Measurements from ENCODE around the gene ZMYND19.
"Not testable (repeated sequence)": the region's sequence is repeated elsewhere in the genome, so short reads cannot be mapped to it uniquely, and the experiment has no call there.

Gene ZMYND19

GRCh38 chr9:137588891-137589290, 1.4 kb downstream of the ZMYND19 start:
- DNase-seq (ENCODE audit: low read depth): no peak

GRCh38 chr9:137588311-137588710, 2.0 kb downstream of the ZMYND19 start:
- DNase-seq (ENCODE audit: low read depth): no peak

- no peak for DNase-seq (ENCODE audit: low read depth)
Observed at GRCh38 chr9:137586854-137587253, 3.5 kb downstream of the ZMYND19 start.

GRCh38 chr9:137583957-137584356, 6.4 kb downstream of the ZMYND19 start:
- DNase-seq (ENCODE audit: low read depth): no peak

- no peak for DNase-seq (ENCODE audit: low read depth)
Observed at GRCh38 chr9:137583347-137583746, 7.0 kb downstream of the ZMYND19 start.

- DNase-seq (ENCODE audit: low read depth): no peak
Observed at GRCh38 chr9:137582286-137582860, 7.9 kb downstream of the ZMYND19 start.

GRCh38 chr9:137581361-137582285, 8.7 kb downstream of the ZMYND19 start:
- DNase-seq (ENCODE audit: low read depth): no peak

GRCh38 chr9:137580954-137581322, 9.4 kb downstream of the ZMYND19 start:
- DNase-seq (ENCODE audit: low read depth): no peak

- DNase-seq (ENCODE audit: low read depth): no peak
Observed at GRCh38 chr9:137580209-137580953, 9.9 kb downstream of the ZMYND19 start.

- no peak for DNase-seq (ENCODE audit: low read depth)
Observed at GRCh38 chr9:137579259-137579604, 11.1 kb downstream of the ZMYND19 start.

- DNase-seq (ENCODE audit: low read depth): peak; percentile 53
Observed at GRCh38 chr9:137578518-137579258, 11.6 kb downstream of the ZMYND19 start, which contains the start of gene DPH7. Gene DPH7 (minus strand): TSS chr9:137578925. CDS start chr9:137578777, 148 bp downstream.

GRCh38 chr9:137575716-137576411, 14.4 kb downstream of the ZMYND19 start:
- no peak for DNase-seq (ENCODE audit: low read depth)

- no peak for DNase-seq (ENCODE audit: low read depth)
Observed at GRCh38 chr9:137575364-137575715, 15.0 kb downstream of the ZMYND19 start.

- DNase-seq (ENCODE audit: low read depth): no peak
Observed at GRCh38 chr9:137574192-137574591, 16.1 kb downstream of the ZMYND19 start.

GRCh38 chr9:137570566-137570965, 19.7 kb downstream of the ZMYND19 start:
- DNase-seq (ENCODE audit: low read depth): no peak

GRCh38 chr9:137569609-137570203, 20.6 kb downstream of the ZMYND19 start:
- DNase-seq (ENCODE audit: low read depth): no peak

GRCh38 chr9:137568445-137568844, 21.9 kb downstream of the ZMYND19 start:
- not testable (repeated sequence) for DNase-seq (ENCODE audit: low read depth)

GRCh38 chr9:137564817-137565411, 25.4 kb downstream of the ZMYND19 start:
- DNase-seq (ENCODE audit: low read depth): no peak

- no peak for DNase-seq (ENCODE audit: low read depth)
Observed at GRCh38 chr9:137564134-137564533, 26.2 kb downstream of the ZMYND19 start.

GRCh38 chr9:137558127-137558526, 32.2 kb downstream of the ZMYND19 start:
- DNase-seq (ENCODE audit: low read depth): no peak
